ENCODE results near the gene TRAF2.

TRAF2 gene

GRCh38 chr9:136952876-136953770, 66.8 kb downstream of the TRAF2 start:
- no peak for DNase-seq

- DNase-seq: no peak
Observed at GRCh38 chr9:136953771-136954269, 67.5 kb downstream of the TRAF2 start.

- DNase-seq: no peak
Observed at GRCh38 chr9:136954270-136955083, 68.2 kb downstream of the TRAF2 start.

GRCh38 chr9:136955202-136955942, 69.1 kb downstream of the TRAF2 start:
- DNase-seq: no peak

GRCh38 chr9:136955943-136956335, 69.6 kb downstream of the TRAF2 start:
- no peak for DNase-seq

GRCh38 chr9:136956604-136957003, 70.3 kb downstream of the TRAF2 start:
- no peak for DNase-seq

- no peak for DNase-seq
Observed at GRCh38 chr9:136957461-136957860, 71.1 kb downstream of the TRAF2 start.

GRCh38 chr9:136957901-136958300, 71.6 kb downstream of the TRAF2 start:
- DNase-seq: no peak

- DNase-seq: no peak
Observed at GRCh38 chr9:136958473-136958872, 72.2 kb downstream of the TRAF2 start.

GRCh38 chr9:136958898-136959850, 72.9 kb downstream of the TRAF2 start:
- no peak for DNase-seq

GRCh38 chr9:136960212-136960937, 74.1 kb downstream of the TRAF2 start:
- DNase-seq: no peak

GRCh38 chr9:136960938-136961275, 74.6 kb downstream of the TRAF2 start:
- DNase-seq: no peak

GRCh38 chr9:136961279-136962065, 75.2 kb downstream of the TRAF2 start:
- no peak for DNase-seq

- no peak for DNase-seq
Observed at GRCh38 chr9:136962163-136962562, 75.8 kb downstream of the TRAF2 start.

GRCh38 chr9:136962701-136963248, 76.5 kb downstream of the TRAF2 start:
- DNase-seq: no peak

GRCh38 chr9:136963341-136963740, 77.0 kb downstream of the TRAF2 start:
- no peak for DNase-seq

- DNase-seq: no peak
Observed at GRCh38 chr9:136963751-136964150, 77.4 kb downstream of the TRAF2 start.

GRCh38 chr9:136964171-136964689, 77.9 kb downstream of the TRAF2 start:
- DNase-seq: no peak

- DNase-seq: no peak
Observed at GRCh38 chr9:136964833-136965422, 78.6 kb downstream of the TRAF2 start.
